Neutrophil (primary cell): ENCODE data around the gene NUAK1.

Source experiments
- H3K27ac ChIP-seq: fragments of 200-600 bp; sonication (generic); 2 replicates; pipeline ENCODE4 v1.5.1; 2016; ENCODE audit warnings: mild to moderate bottlenecking, moderate library complexity
- H3K27me3 ChIP-seq: fragments of 200-600 bp; sonication (generic); 2 replicates; pipeline ENCODE4 v1.6.0; 2016; ENCODE audit warnings: mild to moderate bottlenecking
- H3K36me3 ChIP-seq: fragments of 200-600 bp; sonication (generic); 2 replicates; pipeline ENCODE4 v1.5.1; 2017
- H3K4me1 ChIP-seq, 2 experiments: fragments of 200-600 bp in 1 of 2; sonication (generic) in 1 of 2; 1 replicate in 1 of 2; 2 replicates in 1 of 2; pipeline versions ENCODE4 v1.5.1 to v1.6.1; 2013 to 2016; ENCODE audit warnings: low read depth in 1 of 2, low read length in 1 of 2, mild to moderate bottlenecking in 1 of 2, moderate library complexity in 1 of 2; ENCODE audit not compliant: control insufficient read depth in 1 of 2, insufficient read depth in 1 of 2
- H3K4me3 ChIP-seq, 2 experiments: fragments of 200-600 bp in 1 of 2; sonication (generic) in 1 of 2; 1 replicate in 1 of 2; 2 replicates in 1 of 2; pipeline ENCODE4 v1.5.1; 2013 to 2016; ENCODE audit warnings: low read depth in 1 of 2, low read length in 1 of 2, mild to moderate bottlenecking in 1 of 2, moderate library complexity in 1 of 2
- H3K9me3 ChIP-seq: fragments of 200-600 bp; sonication (generic); 2 replicates; pipeline ENCODE4 v1.5.1; 2016
- TF ChIP-seq, protein P1 (sequence below): fragments of 200-600 bp; sonication (generic); IDR thresholded peaks from 2 replicates; pipeline ENCODE4 v1.5.1; 2016; ENCODE audit warnings: antibody characterized with exemption

Gene NUAK1

DNA sequence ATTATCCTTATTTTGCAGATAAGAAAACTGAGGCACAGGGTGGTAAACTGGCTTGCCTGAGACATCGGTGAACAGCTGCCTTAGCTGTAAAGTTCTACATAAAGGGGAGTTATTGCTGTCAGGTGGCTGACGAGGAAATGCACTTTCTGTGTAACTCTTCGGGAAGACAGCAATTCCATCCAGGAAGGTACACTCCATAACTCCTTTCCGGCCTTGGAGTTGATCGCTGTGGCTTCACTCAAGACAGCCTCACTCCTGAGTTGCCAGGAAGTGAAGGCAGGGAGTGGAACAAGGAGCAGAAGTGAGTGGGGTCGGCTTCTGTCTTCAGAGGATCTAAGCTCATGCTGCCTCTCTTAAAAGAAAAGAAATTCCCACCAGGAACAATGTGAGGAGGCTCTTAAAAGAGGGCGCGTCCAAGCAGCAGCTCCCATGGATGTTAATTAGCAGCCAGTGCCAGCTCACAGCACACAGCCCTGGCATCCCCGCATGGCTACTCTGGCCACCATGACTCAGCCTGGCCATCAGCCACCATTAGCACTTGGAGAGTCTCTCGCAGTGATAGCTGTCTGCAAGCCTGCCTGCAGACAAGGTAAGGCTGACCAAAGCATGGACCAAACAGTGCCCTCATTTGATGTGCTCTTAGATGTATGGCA lies 60.3 kb downstream of the NUAK1 start:
- peaks cover 12% of the 10 kb centered on the region for H3K27me3 ChIP-seq
- H3K4me3 ChIP-seq = no peak overlapping the region
- H3K4me1 ChIP-seq = no peaks in the 10 kb centered on the region
- TF ChIP-seq, protein P1, sequence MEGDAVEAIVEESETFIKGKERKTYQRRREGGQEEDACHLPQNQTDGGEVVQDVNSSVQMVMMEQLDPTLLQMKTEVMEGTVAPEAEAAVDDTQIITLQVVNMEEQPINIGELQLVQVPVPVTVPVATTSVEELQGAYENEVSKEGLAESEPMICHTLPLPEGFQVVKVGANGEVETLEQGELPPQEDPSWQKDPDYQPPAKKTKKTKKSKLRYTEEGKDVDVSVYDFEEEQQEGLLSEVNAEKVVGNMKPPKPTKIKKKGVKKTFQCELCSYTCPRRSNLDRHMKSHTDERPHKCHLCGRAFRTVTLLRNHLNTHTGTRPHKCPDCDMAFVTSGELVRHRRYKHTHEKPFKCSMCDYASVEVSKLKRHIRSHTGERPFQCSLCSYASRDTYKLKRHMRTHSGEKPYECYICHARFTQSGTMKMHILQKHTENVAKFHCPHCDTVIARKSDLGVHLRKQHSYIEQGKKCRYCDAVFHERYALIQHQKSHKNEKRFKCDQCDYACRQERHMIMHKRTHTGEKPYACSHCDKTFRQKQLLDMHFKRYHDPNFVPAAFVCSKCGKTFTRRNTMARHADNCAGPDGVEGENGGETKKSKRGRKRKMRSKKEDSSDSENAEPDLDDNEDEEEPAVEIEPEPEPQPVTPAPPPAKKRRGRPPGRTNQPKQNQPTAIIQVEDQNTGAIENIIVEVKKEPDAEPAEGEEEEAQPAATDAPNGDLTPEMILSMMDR = no peak
- H3K36me3 ChIP-seq = no peaks in the 10 kb centered on the region
- H3K9me3 ChIP-seq = no peaks in the 10 kb centered on the region
- no peak overlapping the region for H3K27ac ChIP-seq

DNA sequence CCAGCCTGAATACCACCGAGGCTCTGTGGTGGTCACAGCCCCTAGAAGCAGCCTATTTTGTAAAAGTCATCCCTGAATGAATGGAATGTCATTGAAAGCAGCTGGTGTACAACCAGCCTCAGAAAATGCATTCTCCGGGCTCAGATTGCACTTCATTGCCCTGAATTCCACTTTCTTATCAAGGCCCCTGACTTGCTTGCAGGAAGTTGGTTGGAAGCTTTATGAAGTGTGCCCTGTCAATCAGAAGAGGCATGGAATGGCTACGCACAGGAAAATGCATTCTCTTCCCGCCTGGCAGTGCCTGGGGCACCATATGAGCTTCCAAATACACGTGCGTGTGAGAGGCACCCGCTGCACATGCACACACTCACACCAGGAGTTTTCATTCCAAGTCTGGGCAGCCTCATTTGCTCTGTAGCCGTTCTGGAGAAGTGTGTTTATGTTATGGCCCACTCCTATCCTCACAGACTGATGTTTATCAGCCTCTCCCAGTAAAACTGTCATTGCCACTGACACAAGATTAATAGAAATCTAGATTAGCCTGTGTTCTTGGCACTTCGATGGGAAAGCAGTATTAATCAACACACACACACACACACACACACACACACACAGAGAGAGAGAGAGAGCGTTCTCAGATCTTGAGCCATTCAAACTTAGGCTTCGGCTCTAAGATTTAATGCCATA lies 63.9 kb downstream of the NUAK1 start:
- H3K27ac ChIP-seq = no peak overlapping the region
- no peaks in the 10 kb centered on the region for H3K9me3 ChIP-seq
- H3K27me3 ChIP-seq = peaks cover 6% of the 10 kb centered on the region
- no peaks in the 10 kb centered on the region for H3K36me3 ChIP-seq
- H3K4me3 ChIP-seq = no peak overlapping the region
- TF ChIP-seq, protein P1 = no peak
- no peaks in the 10 kb centered on the region for H3K4me1 ChIP-seq

DNA sequence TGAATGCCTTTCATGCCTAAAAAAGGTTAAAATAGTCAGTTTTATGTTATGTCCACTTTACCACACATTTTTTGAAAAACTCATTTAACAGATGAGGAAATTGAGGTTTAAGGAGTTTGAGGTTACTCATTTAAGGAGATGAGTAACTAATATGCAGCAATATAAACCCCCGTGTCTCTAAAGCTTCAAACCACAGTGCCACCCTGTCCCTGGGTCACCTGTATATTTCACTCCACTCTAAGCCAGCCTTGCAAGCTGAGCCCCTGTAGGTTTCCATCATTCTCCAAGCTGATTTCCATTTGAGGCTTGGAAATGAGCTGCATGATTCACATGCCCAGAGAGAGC lies 64.4 kb downstream of the NUAK1 start:
- no peak overlapping the region for H3K4me3 ChIP-seq
- H3K9me3 ChIP-seq = no peaks in the 10 kb centered on the region
- peaks cover 6% of the 10 kb centered on the region for H3K27me3 ChIP-seq
- no peaks in the 10 kb centered on the region for H3K4me1 ChIP-seq
- no peak overlapping the region for H3K27ac ChIP-seq
- TF ChIP-seq, protein P1 = no peak
- no peaks in the 10 kb centered on the region for H3K36me3 ChIP-seq

DNA sequence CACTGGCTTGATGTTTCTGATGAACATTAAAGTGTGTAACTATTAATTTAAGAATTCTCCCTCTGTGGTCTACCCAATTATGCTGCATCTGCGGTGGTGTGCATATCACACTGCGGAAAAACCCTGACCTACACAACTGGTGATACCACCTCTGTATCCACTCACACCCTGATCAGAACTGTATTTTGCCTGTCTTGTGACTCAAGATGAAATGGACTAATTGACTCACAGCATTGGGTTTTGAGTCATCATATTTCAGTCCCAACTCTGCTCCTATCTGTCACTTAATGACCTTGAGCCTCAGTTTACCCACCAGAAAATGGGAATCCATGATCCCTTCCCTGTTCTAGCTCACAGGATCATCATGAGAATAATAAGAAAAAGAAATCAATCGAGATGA lies 65.6 kb downstream of the NUAK1 start:
- no peaks in the 10 kb centered on the region for H3K9me3 ChIP-seq
- no peaks in the 10 kb centered on the region for H3K36me3 ChIP-seq
- no peaks in the 10 kb centered on the region for H3K4me1 ChIP-seq
- peaks cover 3% of the 10 kb centered on the region for H3K27me3 ChIP-seq
- TF ChIP-seq, protein P1 = no peak
- H3K4me3 ChIP-seq = no peak overlapping the region
- no peak overlapping the region for H3K27ac ChIP-seq

DNA sequence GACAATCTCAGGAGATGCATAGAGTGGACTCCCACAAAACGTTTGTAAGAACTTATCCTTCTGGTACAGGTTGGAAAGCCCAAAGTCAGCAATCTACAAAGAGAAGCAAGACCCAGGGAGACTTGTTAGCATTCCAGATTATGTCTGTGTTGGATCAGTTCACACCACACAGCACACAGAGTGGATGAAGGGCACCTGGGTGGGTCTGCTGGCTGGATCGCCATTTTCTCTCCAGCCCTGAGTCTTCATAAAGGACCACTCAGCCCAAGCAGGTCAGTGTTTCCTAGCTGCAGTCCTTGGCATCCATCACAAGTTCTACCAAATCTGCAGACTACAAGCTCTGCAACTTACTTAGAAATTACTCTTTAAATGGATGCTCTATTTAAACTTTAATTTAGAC lies 66.0 kb downstream of the NUAK1 start:
- no peaks in the 10 kb centered on the region for H3K36me3 ChIP-seq
- no peaks in the 10 kb centered on the region for H3K27me3 ChIP-seq
- TF ChIP-seq, protein P1 = no peak
- H3K9me3 ChIP-seq = no peaks in the 10 kb centered on the region
- H3K27ac ChIP-seq = no peak overlapping the region
- H3K4me3 ChIP-seq = no peak overlapping the region
- no peaks in the 10 kb centered on the region for H3K4me1 ChIP-seq
